ENCODE measurements around the gene TMEM138.

The TMEM138 gene

GRCh38 chr11:61343792-61344745, 18.1 kb upstream of the TMEM138 start:
- TF ChIP-seq, protein P1, sequence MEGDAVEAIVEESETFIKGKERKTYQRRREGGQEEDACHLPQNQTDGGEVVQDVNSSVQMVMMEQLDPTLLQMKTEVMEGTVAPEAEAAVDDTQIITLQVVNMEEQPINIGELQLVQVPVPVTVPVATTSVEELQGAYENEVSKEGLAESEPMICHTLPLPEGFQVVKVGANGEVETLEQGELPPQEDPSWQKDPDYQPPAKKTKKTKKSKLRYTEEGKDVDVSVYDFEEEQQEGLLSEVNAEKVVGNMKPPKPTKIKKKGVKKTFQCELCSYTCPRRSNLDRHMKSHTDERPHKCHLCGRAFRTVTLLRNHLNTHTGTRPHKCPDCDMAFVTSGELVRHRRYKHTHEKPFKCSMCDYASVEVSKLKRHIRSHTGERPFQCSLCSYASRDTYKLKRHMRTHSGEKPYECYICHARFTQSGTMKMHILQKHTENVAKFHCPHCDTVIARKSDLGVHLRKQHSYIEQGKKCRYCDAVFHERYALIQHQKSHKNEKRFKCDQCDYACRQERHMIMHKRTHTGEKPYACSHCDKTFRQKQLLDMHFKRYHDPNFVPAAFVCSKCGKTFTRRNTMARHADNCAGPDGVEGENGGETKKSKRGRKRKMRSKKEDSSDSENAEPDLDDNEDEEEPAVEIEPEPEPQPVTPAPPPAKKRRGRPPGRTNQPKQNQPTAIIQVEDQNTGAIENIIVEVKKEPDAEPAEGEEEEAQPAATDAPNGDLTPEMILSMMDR (IDR thresholded peaks at IDR 0.05; ENCODE audit: low read depth, low read length), result no peak

DNA sequence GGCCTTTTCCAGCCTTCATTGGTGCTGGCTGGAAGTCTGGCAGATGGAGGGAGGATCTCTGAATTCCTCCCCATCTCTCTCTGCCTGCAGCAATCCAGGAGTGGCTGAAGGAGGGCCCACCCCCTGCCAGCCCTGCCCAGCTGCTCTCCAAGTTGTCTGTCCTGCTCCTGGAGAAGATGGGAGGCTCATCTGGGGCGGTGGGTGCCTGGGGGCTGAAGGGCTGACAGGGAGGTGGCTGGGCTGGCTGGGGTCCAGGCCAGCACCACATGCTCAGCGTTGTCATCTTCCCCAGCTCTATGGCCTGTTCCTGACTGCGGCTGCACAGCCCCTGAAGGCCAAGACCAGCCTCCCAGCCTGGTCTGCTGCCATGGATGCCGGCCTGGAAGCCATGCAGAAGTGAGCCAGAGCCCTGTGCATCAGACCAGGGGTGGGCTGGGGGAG, 17.0 kb upstream of the TMEM138 start:
- H3K4me3 ChIP-seq (ENCODE audit: low read depth, low read length), result no peak overlapping the region
- TF ChIP-seq, protein P1 (IDR thresholded peaks at IDR 0.05; ENCODE audit: low read depth, low read length), result no peak

More at GRCh38 chr11:61343792-61344745, 18.1 kb upstream of the TMEM138 start:
- no peak overlapping the region for H3K4me3 ChIP-seq (ENCODE audit: low read depth, low read length)

GRCh38 chr11:61345954-61346843, 16.0 kb upstream of the TMEM138 start:
- TF ChIP-seq, protein P1 (IDR thresholded peaks at IDR 0.05; ENCODE audit: low read depth, low read length), result no peak
- H3K4me3 ChIP-seq (ENCODE audit: low read depth, low read length), result no peak overlapping the region

DNA sequence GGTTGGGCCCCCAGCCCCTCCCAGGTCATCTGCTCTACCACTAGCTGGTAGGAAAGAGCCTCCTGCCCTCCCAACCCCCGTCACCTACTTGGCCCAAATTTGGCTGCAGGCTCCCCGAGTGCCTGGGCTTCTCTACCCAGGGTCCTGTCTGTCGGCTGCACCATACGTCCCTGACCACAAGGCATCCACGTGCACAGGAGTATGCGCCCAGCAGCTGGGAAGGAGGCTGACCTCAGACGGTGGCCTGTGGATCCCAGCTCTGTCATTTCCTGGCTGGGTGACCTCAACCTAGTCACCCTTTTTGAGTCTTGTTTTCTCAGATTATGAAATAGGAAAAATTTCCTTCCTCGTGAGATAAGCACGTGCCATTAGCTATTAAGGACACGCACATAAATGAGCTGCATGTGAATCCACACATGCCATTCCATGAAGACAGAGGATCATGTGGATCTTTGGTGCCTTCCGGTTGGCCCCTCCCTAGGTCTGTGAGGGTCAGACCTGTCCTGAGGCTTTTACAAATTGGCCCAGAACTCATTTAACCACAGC, 14.2 kb upstream of the TMEM138 start:
- TF ChIP-seq, protein P1 (IDR thresholded peaks at IDR 0.05; ENCODE audit: low read depth, low read length), result no peak
- H3K4me3 ChIP-seq (ENCODE audit: low read depth, low read length), result no peak overlapping the region

DNA sequence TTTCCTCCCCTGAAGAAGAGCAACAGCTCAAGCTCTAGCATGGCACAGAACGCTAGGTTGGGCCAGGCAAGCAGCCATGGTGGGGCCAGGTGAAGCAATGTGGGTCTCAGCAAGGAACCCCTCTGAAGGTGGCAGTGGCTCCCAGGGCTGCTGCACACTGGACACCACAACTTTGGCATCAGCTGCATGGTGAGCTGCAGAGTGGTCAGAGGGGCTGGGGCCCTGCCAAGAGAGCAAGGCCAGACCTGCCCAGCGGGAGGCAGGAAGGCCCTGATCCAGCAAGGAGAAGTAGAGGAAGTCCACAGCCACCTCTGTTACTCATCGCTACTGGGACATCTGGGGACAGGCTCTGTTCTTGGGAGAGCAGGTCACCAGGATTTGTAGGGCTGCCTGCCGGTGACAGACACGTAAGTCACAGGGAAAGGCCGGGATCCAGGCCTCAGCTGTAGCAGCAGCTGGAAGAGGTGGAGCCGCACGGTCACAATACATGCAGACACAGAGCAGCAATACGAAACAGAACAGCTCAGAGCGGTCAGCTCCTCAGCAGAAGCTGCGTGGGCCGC, 12.9 kb upstream of the TMEM138 start:
- TF ChIP-seq, protein P1 (IDR thresholded peaks at IDR 0.05; ENCODE audit: low read depth, low read length), result no peak
- no peak overlapping the region for H3K4me3 ChIP-seq (ENCODE audit: low read depth, low read length)

GRCh38 chr11:61349916-61350315, 12.3 kb upstream of the TMEM138 start:
- no peak overlapping the region for H3K4me3 ChIP-seq (ENCODE audit: low read depth, low read length)
- TF ChIP-seq, protein P1 (IDR thresholded peaks at IDR 0.05; ENCODE audit: low read depth, low read length), result no peak
